Measurements from ENCODE around the gene ARHGEF28. TPM values are rescaled to one million over a fixed set of nuclear protein-coding genes. Genes with fewer than 3 reads are reported as not detected.

The ARHGEF28 gene
- total and polyA plus RNA-seq, 2 of the 13 experiments (the other 11 are each of a cell fraction or from before 2014, with no cell fraction given) = 17.4 to 34.1 TPM

DNA sequence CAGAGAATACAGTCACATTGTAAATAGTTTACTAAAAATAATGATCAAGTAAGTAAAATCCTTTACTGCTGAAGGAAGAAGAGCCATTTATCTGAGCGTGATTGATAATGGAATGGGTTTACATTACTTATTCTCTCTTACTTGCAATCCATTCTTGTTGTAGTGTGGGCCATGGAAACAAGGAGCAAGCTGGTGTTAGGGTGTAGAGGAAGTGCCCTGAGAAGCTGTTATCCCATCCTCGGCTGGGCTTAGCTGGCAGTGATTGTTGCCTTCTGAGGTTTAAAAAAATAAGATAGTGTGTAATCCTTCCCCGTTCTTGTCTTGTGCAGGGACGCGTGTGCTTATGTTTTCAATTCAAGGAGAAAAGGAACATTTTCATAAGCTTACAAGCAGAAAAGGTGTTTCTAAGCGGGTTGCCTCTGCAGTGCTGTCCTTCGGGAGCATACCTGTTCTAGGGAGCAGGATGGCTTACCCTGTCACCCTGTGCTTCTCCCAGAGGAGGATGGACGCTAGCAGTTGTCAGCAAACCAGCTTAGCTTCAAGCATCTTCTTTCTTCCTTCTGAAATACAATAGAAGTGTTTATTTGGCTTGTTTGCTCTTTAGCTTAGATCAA, 188.3 kb downstream of the ARHGEF28 start:
- ATAC-seq (peak; percentile 67), DNase-seq (ENCODE audit: low spot score) (no peak), FAIRE-seq (no peak)
- Histone ChIP-seq H3K4me2 (ENCODE audit: low read depth, low read length) (peak overlapping the region; percentile 91), H3K9ac (ENCODE audit: insufficient read depth, low read depth, low read length) (peak overlapping the region; percentile 67), H3K36me3 (replicated peaks in 1 of 2; ENCODE audit: control insufficient read depth in 1 of 2, insufficient read depth in 2 of 2, low read length in 2 of 2) (peaks cover 0 to 5% of the 10 kb centered on the region in 2 experiments; a peak in 1 of 5 replicates), H3K27me3 (ENCODE audit: control insufficient read depth in 1 of 2, insufficient read depth in 2 of 2, low read length in 2 of 2) (no peaks in the 10 kb centered on the region), H3K9me3 (ENCODE audit: low read length) (no peaks in the 10 kb centered on the region), H3K4me1 (ENCODE audit: insufficient read depth, low read length) (peaks cover 58% of the 10 kb centered on the region), H2AFZ (ENCODE audit: low read length) (no peak overlapping the region), H3K27ac (ENCODE audit: extremely low read length, insufficient read depth, low read length) (peak overlapping the region; percentile 50), H3K4me3 (replicated peaks in 1 of 3; ENCODE audit: insufficient read depth in 1 of 3, low read depth in 2 of 3, low read length in 3 of 3) (peak overlapping the region; percentile 65 to 78 (median 70)), H4K20me1 (ENCODE audit: insufficient read depth, low read length) (no peaks in the 10 kb centered on the region; the same call in 1 of the 2 replicates), H3K79me2 (ENCODE audit: insufficient read depth, low read length) (peaks cover 66% of the 10 kb centered on the region)
- 14% methylated on average over 8 of the region's 8 CpGs for WGBS (ENCODE audit: low lambda C conversion rate)
- BruUV-seq (replicated peaks) = no TSS peak
- intact Hi-C loops (cut with micrococcal nuclease; ENCODE audit: unreplicated experiment) (no loop called here), in situ Hi-C loops (cut with HindIII; ENCODE audit: extremely low pct_ligation_motif_present, low pct_unique_long_range_greater_than_20kb) (no loop called here)
- CTCF ChIA-PET (ENCODE audit: low intra/inter-chr PET ratio, low total read pairs) = no interaction called here
- POLR2A ChIA-PET = interaction anchor here (1.1 to 1.5 kb wide), 5 partner anchors 8 to 826 kb away, joined by 3 to 6 read pairs (median 3); partner anchors contain the start of gene ENC1
- TF ChIP-seq TMF1 (CRISPR knock-in tag; IDR thresholded peaks at IDR 0.05; ENCODE audit: low read depth) = no peak
- TF ChIP-seq, protein P1, sequence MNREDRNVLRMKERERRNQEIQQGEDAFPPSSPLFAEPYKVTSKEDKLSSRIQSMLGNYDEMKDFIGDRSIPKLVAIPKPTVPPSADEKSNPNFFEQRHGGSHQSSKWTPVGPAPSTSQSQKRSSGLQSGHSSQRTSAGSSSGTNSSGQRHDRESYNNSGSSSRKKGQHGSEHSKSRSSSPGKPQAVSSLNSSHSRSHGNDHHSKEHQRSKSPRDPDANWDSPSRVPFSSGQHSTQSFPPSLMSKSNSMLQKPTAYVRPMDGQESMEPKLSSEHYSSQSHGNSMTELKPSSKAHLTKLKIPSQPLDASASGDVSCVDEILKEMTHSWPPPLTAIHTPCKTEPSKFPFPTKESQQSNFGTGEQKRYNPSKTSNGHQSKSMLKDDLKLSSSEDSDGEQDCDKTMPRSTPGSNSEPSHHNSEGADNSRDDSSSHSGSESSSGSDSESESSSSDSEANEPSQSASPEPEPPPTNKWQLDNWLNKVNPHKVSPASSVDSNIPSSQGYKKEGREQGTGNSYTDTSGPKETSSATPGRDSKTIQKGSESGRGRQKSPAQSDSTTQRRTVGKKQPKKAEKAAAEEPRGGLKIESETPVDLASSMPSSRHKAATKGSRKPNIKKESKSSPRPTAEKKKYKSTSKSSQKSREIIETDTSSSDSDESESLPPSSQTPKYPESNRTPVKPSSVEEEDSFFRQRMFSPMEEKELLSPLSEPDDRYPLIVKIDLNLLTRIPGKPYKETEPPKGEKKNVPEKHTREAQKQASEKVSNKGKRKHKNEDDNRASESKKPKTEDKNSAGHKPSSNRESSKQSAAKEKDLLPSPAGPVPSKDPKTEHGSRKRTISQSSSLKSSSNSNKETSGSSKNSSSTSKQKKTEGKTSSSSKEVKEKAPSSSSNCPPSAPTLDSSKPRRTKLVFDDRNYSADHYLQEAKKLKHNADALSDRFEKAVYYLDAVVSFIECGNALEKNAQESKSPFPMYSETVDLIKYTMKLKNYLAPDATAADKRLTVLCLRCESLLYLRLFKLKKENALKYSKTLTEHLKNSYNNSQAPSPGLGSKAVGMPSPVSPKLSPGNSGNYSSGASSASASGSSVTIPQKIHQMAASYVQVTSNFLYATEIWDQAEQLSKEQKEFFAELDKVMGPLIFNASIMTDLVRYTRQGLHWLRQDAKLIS (CRISPR knock-in tag; IDR thresholded peaks at IDR 0.05) = no peak
- no peak for TF ChIP-seq MBD4 (IDR thresholded peaks at IDR 0.05; ENCODE audit: borderline replicate concordance, low read length)
- TF ChIP-seq, protein P2, sequence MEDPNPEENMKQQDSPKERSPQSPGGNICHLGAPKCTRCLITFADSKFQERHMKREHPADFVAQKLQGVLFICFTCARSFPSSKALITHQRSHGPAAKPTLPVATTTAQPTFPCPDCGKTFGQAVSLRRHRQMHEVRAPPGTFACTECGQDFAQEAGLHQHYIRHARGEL (CRISPR knock-in tag; IDR thresholded peaks at IDR 0.05) = no peak
- TF ChIP-seq ATF1 (CRISPR knock-in tag; IDR thresholded peaks at IDR 0.05) = no peak
- 0 out of 2 replicates have a peak, but pooled peaks have one; percentile 37 for TF ChIP-seq ZNF331 (CRISPR knock-in tag; IDR thresholded peaks at IDR 0.05)
- TF ChIP-seq GATAD2A (CRISPR knock-in tag; IDR thresholded peaks at IDR 0.05) = peak; percentile 14; the same call in 1 of the 2 replicates
- TF ChIP-seq, protein P3, sequence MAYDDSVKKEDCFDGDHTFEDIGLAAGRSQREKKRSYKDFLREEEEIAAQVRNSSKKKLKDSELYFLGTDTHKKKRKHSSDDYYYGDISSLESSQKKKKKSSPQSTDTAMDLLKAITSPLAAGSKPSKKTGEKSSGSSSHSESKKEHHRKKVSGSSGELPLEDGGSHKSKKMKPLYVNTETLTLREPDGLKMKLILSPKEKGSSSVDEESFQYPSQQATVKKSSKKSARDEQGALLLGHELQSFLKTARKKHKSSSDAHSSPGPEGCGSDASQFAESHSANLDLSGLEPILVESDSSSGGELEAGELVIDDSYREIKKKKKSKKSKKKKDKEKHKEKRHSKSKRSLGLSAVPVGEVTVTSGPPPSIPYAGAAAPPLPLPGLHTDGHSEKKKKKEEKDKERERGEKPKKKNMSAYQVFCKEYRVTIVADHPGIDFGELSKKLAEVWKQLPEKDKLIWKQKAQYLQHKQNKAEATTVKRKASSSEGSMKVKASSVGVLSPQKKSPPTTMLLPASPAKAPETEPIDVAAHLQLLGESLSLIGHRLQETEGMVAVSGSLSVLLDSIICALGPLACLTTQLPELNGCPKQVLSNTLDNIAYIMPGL (CRISPR knock-in tag; IDR thresholded peaks at IDR 0.05; ENCODE audit: borderline replicate concordance in 1 of 2, low read depth in 1 of 2) = no peak
- TF ChIP-seq U2AF2 (IDR thresholded peaks at IDR 0.05; ENCODE audit: low read depth, low read length) = no peak
- 0 out of 2 replicates have a peak, but pooled peaks have one; percentile 17 for TF ChIP-seq ZNF792 (CRISPR knock-in tag; IDR thresholded peaks at IDR 0.05)
- no peak for TF ChIP-seq TRIM24 (CRISPR knock-in tag; IDR thresholded peaks at IDR 0.05)
- no peak for TF ChIP-seq RCOR2 (CRISPR knock-in tag; IDR thresholded peaks at IDR 0.05)
- TF ChIP-seq RFXAP (CRISPR knock-in tag; IDR thresholded peaks at IDR 0.05; ENCODE audit: borderline replicate concordance) = no peak
- no peak for TF ChIP-seq FOXO1 (CRISPR knock-in tag; IDR thresholded peaks at IDR 0.05)
- no peak for TF ChIP-seq ARNTL (CRISPR knock-in tag; IDR thresholded peaks at IDR 0.05)
- no peak for TF ChIP-seq CHD2 (IDR thresholded peaks at IDR 0.05; ENCODE audit: low read depth, low read length)
- TF ChIP-seq SAP130 (CRISPR knock-in tag; IDR thresholded peaks at IDR 0.05; ENCODE audit: low read depth) = peak; percentile 39; the same call in 1 of the 2 replicates
- TF ChIP-seq ZNF652 (CRISPR knock-in tag; IDR thresholded peaks at IDR 0.05; ENCODE audit: borderline replicate concordance, low read depth) = no peak
- peak; percentile 19; the same call in 1 of the 2 replicates for TF ChIP-seq FOXA3 (CRISPR knock-in tag; IDR thresholded peaks at IDR 0.05)
- TF ChIP-seq SOX13 (IDR thresholded peaks at IDR 0.05) = no peak
- TF ChIP-seq SOX13 (CRISPR knock-in tag; conservative IDR thresholded peaks at IDR 0.05 in 1 of 2, IDR thresholded peaks at IDR 0.05 in 1 of 2) = peak in 1 of 2 experiments; percentile 52; a peak in 2 of 4 replicates
- no peak for TF ChIP-seq MXD4 (CRISPR knock-in tag; IDR thresholded peaks at IDR 0.05)
